ENCODE data around the gene SCAF4. TPM values are rescaled to one million over a fixed set of nuclear protein-coding genes. Genes with fewer than 3 reads are reported as not detected.

Gene SCAF4
- total and polyA plus RNA-seq, 3 donors from 2014 or later = 44.0 to 50.2 (median 45.3) TPM

GRCh38 chr21:31774031-31774430 lies 42.1 kb upstream of the SCAF4 start:
- DNase-seq = no peak
- H3K27me3 ChIP-seq = no peaks in the 10 kb centered on the region
- H3K4me3 ChIP-seq = no peak overlapping the region
- intact Hi-C loops (cut with DNase I; ENCODE audit: low total_unique reads) = loop anchor here (10.0 kb wide), 1 partner anchor 491 kb away; no protein-coding TSS in a partner anchor
- 80 to 100% methylated on average over 1 of the region's 1 CpG for WGBS, 2 donors
- H3K27ac ChIP-seq = no peak overlapping the region
- TF ChIP-seq POLR2A (IDR thresholded peaks at IDR 0.05) = no peak
- TF ChIP-seq CTCF (IDR thresholded peaks at IDR 0.05) = no peak
- H3K36me3 ChIP-seq (ENCODE audit: low read depth, missing control alignments) = no peaks in the 10 kb centered on the region
- no peaks in the 10 kb centered on the region for H3K9me3 ChIP-seq
- no peaks in the 10 kb centered on the region for H3K4me1 ChIP-seq

GRCh38 chr21:31772674-31773555 lies 41.0 kb upstream of the SCAF4 start:
- no peak overlapping the region for H3K4me3 ChIP-seq
- H3K27me3 ChIP-seq = no peaks in the 10 kb centered on the region
- DNase-seq = no peak
- H3K9me3 ChIP-seq = no peaks in the 10 kb centered on the region
- H3K4me1 ChIP-seq = no peaks in the 10 kb centered on the region
- 83 to 87% methylated on average over 5 of the region's 5 CpGs for WGBS, 2 donors
- TF ChIP-seq POLR2A (IDR thresholded peaks at IDR 0.05) = no peak
- TF ChIP-seq CTCF (IDR thresholded peaks at IDR 0.05) = no peak
- intact Hi-C loops (cut with DNase I; ENCODE audit: low total_unique reads) = loop anchor here (10.0 kb wide), 1 partner anchor 492 kb away; no protein-coding TSS in a partner anchor
- no peak overlapping the region for H3K27ac ChIP-seq
- H3K36me3 ChIP-seq (ENCODE audit: low read depth, missing control alignments) = no peaks in the 10 kb centered on the region

GRCh38 chr21:31771685-31772084 lies 39.8 kb upstream of the SCAF4 start:
- intact Hi-C loops (cut with DNase I; ENCODE audit: low total_unique reads) = loop anchor here (10.0 kb wide), 1 partner anchor 493 kb away; no protein-coding TSS in a partner anchor
- Histone ChIP-seq H3K36me3 (ENCODE audit: low read depth, missing control alignments) (no peaks in the 10 kb centered on the region), H3K27me3 (no peaks in the 10 kb centered on the region), H3K4me1 (no peaks in the 10 kb centered on the region), H3K27ac (no peak overlapping the region), H3K4me3 (no peak overlapping the region), H3K9me3 (no peaks in the 10 kb centered on the region)
- 55 to 61% methylated on average over 3 of the region's 3 CpGs for WGBS, 2 donors
- no peak for TF ChIP-seq CTCF (IDR thresholded peaks at IDR 0.05)
- TF ChIP-seq POLR2A (IDR thresholded peaks at IDR 0.05) = no peak
- DNase-seq = no peak

- TF ChIP-seq POLR2A (IDR thresholded peaks at IDR 0.05) (no peak), CTCF (IDR thresholded peaks at IDR 0.05) (no peak)
- Histone ChIP-seq H3K27ac (no peak overlapping the region), H3K4me3 (no peak overlapping the region), H3K9me3 (no peaks in the 10 kb centered on the region), H3K27me3 (no peaks in the 10 kb centered on the region), H3K36me3 (ENCODE audit: low read depth, missing control alignments) (no peaks in the 10 kb centered on the region), H3K4me1 (no peaks in the 10 kb centered on the region)
- WGBS, 2 donors = 88 to 91% methylated on average over 1 of the region's 1 CpG
- no peak for DNase-seq
- intact Hi-C loops (cut with DNase I; ENCODE audit: low total_unique reads) = no loop called here
Observed at GRCh38 chr21:31768710-31769109, 36.8 kb upstream of the SCAF4 start.
